ENCODE results near the gene GRIA1.

The GRIA1 gene

DNA sequence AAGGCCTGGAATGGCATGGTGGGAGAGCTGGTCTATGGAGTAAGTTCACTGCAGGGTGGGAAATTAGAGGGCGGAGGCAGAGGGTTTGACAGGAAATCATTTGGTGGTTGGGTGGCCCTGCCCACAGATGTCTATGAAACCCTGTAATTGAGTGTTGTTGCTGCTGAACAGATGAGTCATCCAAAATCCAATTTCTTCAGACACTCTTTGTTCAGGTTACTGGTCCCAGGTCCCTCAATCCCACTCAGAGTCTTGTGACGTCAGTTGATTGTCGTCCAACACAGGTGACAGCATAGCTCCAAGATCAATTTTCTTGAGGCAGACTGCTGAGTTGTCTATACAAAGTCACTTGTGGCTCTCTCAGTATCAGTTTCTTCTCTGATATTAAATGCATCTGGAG lies 208.6 kb downstream of the GRIA1 start:
- Histone ChIP-seq H3K9me3 (replicated peaks in 1 of 11) (peaks cover 0 to 7% (median 0%) of the 10 kb centered on the region in 11 experiments; a peak in 1 of 22 replicates), H3K4me3 (no peak overlapping the region), H3K9ac (no peak overlapping the region), H3K36me3 (no peaks in the 10 kb centered on the region), H3K4me1 (peaks cover 0 to 25% (median 13%) of the 10 kb centered on the region in 10 experiments; a peak in 12 of 20 replicates), H4K20me1 (no peaks in the 10 kb centered on the region), H3K27me3 (no peaks in the 10 kb centered on the region), H3K27ac (no peak overlapping the region), H3K4me2 (0 out of 22 replicates have a peak overlapping the region, but pooled peaks of 1 of the 11 experiments have one; percentile 1)
- TF ChIP-seq Cebpa-rat (IDR thresholded peaks at IDR 0.05): no peak

DNA sequence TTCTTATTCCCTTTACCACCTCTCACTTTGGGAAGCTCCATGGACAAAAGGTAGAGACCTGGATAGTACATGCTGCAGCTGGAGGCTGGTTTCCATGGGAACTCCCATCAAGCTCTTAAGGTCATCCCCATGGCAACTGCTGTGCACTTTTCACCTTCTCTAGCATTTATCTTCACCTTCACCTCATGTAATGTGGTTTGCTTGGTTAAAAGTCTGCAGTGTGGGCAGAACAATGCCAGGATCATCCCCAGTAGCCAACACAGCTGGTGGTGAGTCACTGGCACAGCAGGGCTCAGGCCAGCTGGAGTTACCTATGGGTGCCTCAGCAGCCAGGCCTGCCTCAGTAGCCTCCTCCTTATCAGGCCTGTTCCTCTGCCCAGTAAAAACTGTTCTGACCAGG lies 210.5 kb downstream of the GRIA1 start:
- Histone ChIP-seq H3K27ac (no peak overlapping the region), H4K20me1 (no peaks in the 10 kb centered on the region), H3K4me2 (peak overlapping the region in 8 of 11 experiments; percentile 27 to 67 (median 50); a peak in 14 of 22 replicates), H3K4me1 (peaks cover 0 to 25% (median 13%) of the 10 kb centered on the region in 10 experiments; a peak in 12 of 20 replicates), H3K4me3 (no peak overlapping the region), H3K9ac (no peak overlapping the region), H3K36me3 (no peaks in the 10 kb centered on the region), H3K9me3 (replicated peaks in 1 of 11) (peaks cover 0 to 7% (median 0%) of the 10 kb centered on the region in 11 experiments; a peak in 1 of 22 replicates), H3K27me3 (no peaks in the 10 kb centered on the region)
- no peak for TF ChIP-seq Cebpa-rat (IDR thresholded peaks at IDR 0.05)

DNA sequence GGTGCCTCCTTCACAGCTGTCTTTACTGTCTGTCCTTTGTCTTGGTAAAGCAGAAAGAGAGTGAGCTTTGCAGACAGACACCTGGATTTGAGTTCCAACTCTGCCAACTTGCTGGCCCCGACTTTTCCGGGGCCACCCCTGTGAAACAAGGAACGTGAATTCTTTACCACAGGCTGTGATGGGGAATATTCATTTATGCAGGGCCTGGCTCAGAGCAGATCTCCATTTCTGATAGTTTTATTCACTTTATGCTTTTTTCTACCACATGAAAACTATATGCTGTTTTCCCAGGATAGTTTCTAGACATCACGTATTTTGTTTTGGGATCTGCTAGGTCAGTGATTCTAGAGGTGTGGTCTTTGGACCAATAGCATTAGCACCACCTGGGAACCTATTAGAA lies 211.8 kb downstream of the GRIA1 start:
- Histone ChIP-seq H3K4me3 (no peak overlapping the region), H3K27ac (no peak overlapping the region), H4K20me1 (no peaks in the 10 kb centered on the region), H3K9ac (no peak overlapping the region), H3K9me3 (replicated peaks in 1 of 11) (peaks cover 0 to 7% (median 0%) of the 10 kb centered on the region in 11 experiments; a peak in 1 of 22 replicates), H3K27me3 (no peaks in the 10 kb centered on the region), H3K36me3 (no peaks in the 10 kb centered on the region), H3K4me1 (peaks cover 0 to 25% (median 13%) of the 10 kb centered on the region in 10 experiments; a peak in 12 of 20 replicates), H3K4me2 (peak overlapping the region in 5 of 11 experiments; percentile 49 to 67 (median 51); a peak in 7 of 22 replicates)
- no peak for TF ChIP-seq Cebpa-rat (IDR thresholded peaks at IDR 0.05)

DNA sequence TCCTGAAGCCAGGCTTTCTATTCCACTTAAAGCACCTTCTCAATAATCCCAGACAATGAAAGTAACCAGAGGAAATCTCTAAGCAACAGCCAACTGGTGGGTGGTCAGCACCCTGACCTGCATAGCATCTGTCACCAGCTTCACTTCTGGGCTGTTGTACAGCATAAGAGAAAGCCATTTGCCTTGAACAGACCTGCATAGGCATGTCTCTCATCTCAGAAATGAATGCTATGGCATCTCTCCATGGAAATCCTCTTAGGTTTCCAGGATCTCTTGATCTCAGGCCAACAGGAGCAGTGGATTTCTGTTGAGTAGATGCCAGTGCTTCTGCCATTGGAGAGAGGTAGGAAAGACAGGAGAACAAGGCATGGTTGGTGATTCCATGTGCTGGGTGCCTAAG lies 213.6 kb downstream of the GRIA1 start:
- no peak for TF ChIP-seq Cebpa-rat (IDR thresholded peaks at IDR 0.05)
- H3K36me3 ChIP-seq: no peaks in the 10 kb centered on the region
- no peaks in the 10 kb centered on the region for H4K20me1 ChIP-seq
- no peaks in the 10 kb centered on the region for H3K27me3 ChIP-seq
- no peak overlapping the region for H3K9ac ChIP-seq
- 0 out of 22 replicates have a peak, but pooled peaks cover 0 to 7% (median 0%) of the 10 kb centered on the region in 11 experiments for H3K9me3 ChIP-seq (replicated peaks in 1 of 11)
- no peak overlapping the region for H3K4me3 ChIP-seq
- peaks cover 0 to 23% (median 13%) of the 10 kb centered on the region in 10 experiments; a peak in 12 of 20 replicates for H3K4me1 ChIP-seq
- H3K4me2 ChIP-seq: no peak overlapping the region
- H3K27ac ChIP-seq: no peak overlapping the region

DNA sequence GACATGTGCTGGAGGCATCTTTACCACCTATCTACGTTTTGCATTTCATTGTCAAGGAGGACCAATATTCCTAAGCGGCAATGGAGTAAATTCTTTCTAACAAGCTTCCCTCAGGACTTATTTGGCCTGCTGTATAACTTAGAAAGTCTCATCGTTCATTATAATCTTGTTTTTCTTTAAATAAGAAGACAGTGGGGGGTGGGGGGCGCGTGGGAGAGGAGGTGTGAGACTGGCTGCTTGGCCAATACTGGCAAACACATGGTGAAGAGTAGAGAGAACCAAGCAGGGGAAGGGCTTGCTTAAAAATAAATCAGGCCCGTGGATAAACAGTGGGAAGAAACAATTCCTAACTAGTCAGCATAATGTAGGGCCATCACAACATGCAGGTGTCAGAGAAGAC lies 217.2 kb downstream of the GRIA1 start:
- TF ChIP-seq Cebpa-rat (IDR thresholded peaks at IDR 0.05): no peak
- Histone ChIP-seq H3K27ac (no peak overlapping the region), H3K4me2 (no peak overlapping the region)

DNA sequence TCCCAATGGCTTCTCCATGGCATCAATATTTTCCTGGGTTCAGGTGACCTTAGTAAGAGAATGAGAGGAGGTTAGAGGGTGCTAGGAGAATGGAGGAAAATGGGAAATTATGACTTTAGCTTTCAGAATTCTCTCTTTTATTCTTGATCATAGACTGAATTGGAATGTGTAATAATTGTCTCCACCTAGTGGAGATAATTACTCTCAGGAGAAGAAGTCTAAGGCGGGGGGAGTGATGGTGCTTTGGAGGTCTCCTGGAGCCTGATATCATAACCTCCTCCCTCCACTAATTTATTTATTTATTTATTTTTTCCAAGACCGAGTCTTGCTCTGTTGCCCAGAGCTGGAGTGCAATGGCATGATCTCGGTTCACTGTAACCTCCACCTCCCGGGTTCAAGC lies 221.3 kb downstream of the GRIA1 start:
- no peaks in the 10 kb centered on the region for H3K36me3 ChIP-seq
- no peaks in the 10 kb centered on the region for H3K27me3 ChIP-seq
- H3K9me3 ChIP-seq (replicated peaks in 1 of 11): no peaks in the 10 kb centered on the region
- no peak overlapping the region for H3K4me2 ChIP-seq
- H3K4me3 ChIP-seq: no peak overlapping the region
- TF ChIP-seq Cebpa-rat (IDR thresholded peaks at IDR 0.05): no peak
- 0 out of 20 replicates have a peak, but pooled peaks cover 0 to 2% (median 0%) of the 10 kb centered on the region in 10 experiments for H3K4me1 ChIP-seq
- no peak overlapping the region for H3K27ac ChIP-seq
- H3K9ac ChIP-seq: no peak overlapping the region
- no peaks in the 10 kb centered on the region for H4K20me1 ChIP-seq

More for the DNA sequence above, 217.2 kb downstream of the GRIA1 start:
- Histone ChIP-seq H3K9ac (no peak overlapping the region), H3K9me3 (replicated peaks in 1 of 11) (no peaks in the 10 kb centered on the region), H3K4me3 (no peak overlapping the region), H4K20me1 (no peaks in the 10 kb centered on the region), H3K27me3 (no peaks in the 10 kb centered on the region), H3K4me1 (peaks cover 0 to 3% (median 0%) of the 10 kb centered on the region in 10 experiments; a peak in 1 of 20 replicates), H3K36me3 (no peaks in the 10 kb centered on the region)

DNA sequence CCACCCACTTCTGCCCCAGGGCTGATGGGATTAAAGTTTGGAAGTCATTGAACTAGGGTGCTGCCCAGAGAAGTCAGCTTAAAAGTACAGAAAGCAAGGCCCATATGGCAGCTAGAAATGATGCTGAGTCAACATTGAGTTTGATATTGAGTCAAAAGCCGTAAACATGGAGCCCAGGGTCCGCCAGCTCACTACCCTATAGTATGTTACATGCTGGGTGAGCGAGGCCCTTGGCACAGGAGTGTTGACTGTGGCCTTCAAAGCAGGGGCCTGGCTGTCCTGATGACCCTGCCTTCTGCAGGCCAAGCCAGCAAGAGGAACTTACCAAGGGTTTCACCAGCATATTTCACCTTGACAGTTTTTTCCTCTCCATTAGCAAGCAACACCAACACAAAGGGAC lies 222.5 kb downstream of the GRIA1 start:
- no peaks in the 10 kb centered on the region for H3K9me3 ChIP-seq (replicated peaks in 1 of 11)
- no peak overlapping the region for H3K27ac ChIP-seq
- H3K36me3 ChIP-seq: no peaks in the 10 kb centered on the region
- H3K4me2 ChIP-seq: no peak overlapping the region
- no peak for TF ChIP-seq Cebpa-rat (IDR thresholded peaks at IDR 0.05)
- no peak overlapping the region for H3K4me3 ChIP-seq
- peaks cover 0 to 9% (median 0%) of the 10 kb centered on the region in 10 experiments; a peak in 2 of 20 replicates for H3K4me1 ChIP-seq
- no peak overlapping the region for H3K9ac ChIP-seq
- no peaks in the 10 kb centered on the region for H3K27me3 ChIP-seq
- no peaks in the 10 kb centered on the region for H4K20me1 ChIP-seq

DNA sequence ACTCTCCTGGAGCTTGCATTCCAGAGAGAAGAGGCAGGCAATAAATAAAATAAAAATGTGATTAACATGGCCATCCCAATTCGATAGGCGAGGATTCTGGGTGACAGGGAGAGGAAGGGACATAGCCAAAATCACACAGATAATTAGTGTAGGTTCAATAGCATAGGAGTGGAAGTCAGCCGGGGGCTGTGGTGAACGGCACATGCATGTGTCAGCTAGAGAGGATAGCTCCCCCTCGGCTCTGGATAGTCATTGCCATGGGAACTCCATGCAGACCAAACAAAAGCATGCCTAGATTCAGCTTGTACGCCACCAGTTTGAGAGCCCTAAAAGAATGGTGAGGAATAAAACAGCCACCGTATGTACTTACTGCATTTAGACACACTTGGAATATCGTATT lies 223.5 kb downstream of the GRIA1 start:
- no peak overlapping the region for H3K4me2 ChIP-seq
- no peaks in the 10 kb centered on the region for H3K27me3 ChIP-seq
- H3K27ac ChIP-seq: no peak overlapping the region
- H3K4me1 ChIP-seq: peaks cover 0 to 9% (median 0%) of the 10 kb centered on the region in 10 experiments; a peak in 2 of 20 replicates
- H3K9me3 ChIP-seq (replicated peaks in 1 of 11): no peaks in the 10 kb centered on the region
- H3K36me3 ChIP-seq: no peaks in the 10 kb centered on the region
- no peaks in the 10 kb centered on the region for H4K20me1 ChIP-seq
- no peak overlapping the region for H3K4me3 ChIP-seq
- no peak overlapping the region for H3K9ac ChIP-seq
- TF ChIP-seq Cebpa-rat (IDR thresholded peaks at IDR 0.05): no peak

DNA sequence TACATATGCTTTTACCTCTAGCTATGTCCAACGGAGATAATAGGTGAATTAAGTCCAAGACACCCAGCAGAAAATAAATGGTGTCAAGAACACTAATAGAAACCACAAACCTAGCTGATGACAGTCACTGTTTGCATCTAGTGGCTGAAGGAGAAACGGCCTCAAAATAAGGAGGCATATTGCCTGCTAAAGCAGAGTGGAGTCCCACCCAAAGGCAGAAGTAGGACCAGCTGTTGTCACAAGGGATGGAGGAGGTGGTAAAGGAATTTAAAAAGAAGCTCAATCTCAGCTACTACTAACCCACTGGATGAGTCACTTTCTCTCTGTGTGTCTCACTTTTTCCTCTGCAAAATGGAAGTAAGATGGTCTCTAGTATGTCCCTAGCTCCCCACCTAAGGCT lies 224.3 kb downstream of the GRIA1 start:
- Histone ChIP-seq H3K4me1 (peaks cover 0 to 9% (median 0%) of the 10 kb centered on the region in 10 experiments; a peak in 2 of 20 replicates), H3K9me3 (replicated peaks in 1 of 11) (no peaks in the 10 kb centered on the region), H3K4me3 (no peak overlapping the region), H3K4me2 (no peak overlapping the region; a peak in 1 of 22 replicates), H3K36me3 (no peaks in the 10 kb centered on the region), H3K9ac (no peak overlapping the region), H3K27ac (no peak overlapping the region), H4K20me1 (no peaks in the 10 kb centered on the region), H3K27me3 (no peaks in the 10 kb centered on the region)
- no peak for TF ChIP-seq Cebpa-rat (IDR thresholded peaks at IDR 0.05)

DNA sequence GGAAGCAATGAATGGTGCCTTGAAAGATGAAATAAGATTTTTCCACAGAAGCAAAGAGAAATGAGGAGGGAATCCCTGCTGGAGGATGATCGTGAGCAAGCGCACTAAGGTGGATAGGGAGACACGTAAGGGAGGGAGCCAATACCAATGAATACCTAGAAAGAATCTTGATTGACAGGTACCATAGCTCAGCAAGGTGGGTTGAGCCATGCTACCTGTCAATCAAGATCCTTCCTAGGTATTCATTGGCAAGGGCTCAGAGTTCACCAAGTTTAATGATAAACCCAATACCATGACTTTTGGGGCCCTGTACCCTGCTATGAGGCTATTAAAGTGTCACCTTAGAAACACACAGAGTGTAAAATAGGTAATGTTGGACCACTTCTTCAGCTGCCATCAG lies 226.8 kb downstream of the GRIA1 start:
- H4K20me1 ChIP-seq: no peaks in the 10 kb centered on the region
- no peaks in the 10 kb centered on the region for H3K36me3 ChIP-seq
- no peak overlapping the region for H3K9ac ChIP-seq
- no peak for TF ChIP-seq Cebpa-rat (IDR thresholded peaks at IDR 0.05)
- H3K4me2 ChIP-seq: peak overlapping the region in 2 of 11 experiments; percentile 11 to 21; a peak in 1 of 22 replicates
- H3K27me3 ChIP-seq: no peaks in the 10 kb centered on the region
- no peaks in the 10 kb centered on the region for H3K9me3 ChIP-seq (replicated peaks in 1 of 11)
- peaks cover 0 to 9% (median 0%) of the 10 kb centered on the region in 10 experiments; a peak in 2 of 20 replicates for H3K4me1 ChIP-seq
- H3K4me3 ChIP-seq: no peak overlapping the region
- no peak overlapping the region for H3K27ac ChIP-seq

Data from BLaER1 treated with 17β-estradiol and CSF1 and Interleukin-3, amounts not matched to agents 10 nM and 100 nM (cell line).